Smooth muscle cell of the brain vasculature (primary cell): ENCODE measurements around the gene AGXT.

Experiments
- DNase-seq: peaks from one replicate; pipeline ENCODE4 v3.0.0-alpha.2; 2012; ENCODE audit warnings: low read depth, low spot score

The AGXT gene

GRCh38 chr2:240914645-240915525 lies 46.3 kb downstream of the AGXT start:
- DNase-seq, result no peak

DNA sequence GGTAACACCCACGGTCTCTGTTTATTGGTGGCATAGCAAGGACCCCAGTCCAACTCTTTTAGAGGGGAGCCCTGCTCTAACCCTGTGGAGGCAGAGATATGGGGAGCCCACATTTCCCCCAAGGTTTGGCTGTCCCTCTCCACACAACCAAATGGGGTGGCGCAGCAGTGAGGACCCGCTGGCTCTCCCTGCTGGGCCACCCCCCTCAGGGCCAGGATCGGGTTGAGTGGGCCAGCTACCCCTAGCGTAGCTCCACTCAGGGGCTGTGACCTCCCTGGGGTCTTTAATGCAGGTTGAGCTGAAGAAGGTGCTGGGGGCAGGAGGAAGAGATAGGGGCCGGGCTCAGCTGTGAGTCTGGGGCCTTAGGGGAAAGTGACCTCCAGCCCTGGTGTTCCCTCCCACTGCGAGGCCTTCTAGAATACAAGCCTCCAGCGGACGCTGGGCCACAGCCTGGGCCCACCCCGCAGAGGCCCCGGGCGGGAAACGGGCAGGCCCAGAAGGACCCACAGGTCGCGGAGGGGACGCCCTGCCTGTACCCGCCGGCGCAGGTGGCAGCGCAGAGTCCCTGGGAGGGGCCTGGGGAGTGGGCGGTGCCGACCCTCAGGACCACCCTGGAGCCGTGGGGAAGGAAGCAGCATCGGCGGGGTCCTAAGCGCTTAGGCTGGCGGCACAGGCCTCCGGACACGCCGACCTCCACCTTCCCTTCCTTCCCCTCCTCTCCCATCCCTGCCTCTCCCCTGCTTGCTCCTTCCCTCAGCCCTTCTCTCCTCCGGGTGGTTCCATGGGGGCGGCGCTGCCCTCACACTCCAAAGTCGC lies 47.1 kb downstream of the AGXT start:
- no peak for DNase-seq

DNA sequence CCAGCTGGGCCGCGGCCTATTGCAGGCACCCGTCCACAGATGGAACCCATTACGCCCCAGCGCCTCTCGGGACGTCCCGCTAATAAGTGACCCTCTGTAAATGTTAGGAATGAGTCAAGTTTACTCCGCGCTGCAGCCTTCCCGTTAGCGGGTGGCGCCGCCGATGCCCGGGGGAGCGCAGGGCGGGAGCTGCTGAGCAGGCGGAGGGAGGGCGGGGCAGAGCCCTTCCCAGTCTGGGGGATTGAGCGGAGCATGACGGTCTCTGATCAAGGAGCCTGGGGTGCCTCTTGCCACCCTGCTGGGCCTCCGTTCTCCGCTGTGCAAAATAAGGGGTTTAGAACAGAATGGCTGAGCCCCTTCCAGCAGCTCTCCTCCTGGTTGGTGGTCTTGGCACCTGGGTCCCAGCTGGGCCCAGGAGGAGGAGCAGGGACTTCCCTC lies 48.0 kb downstream of the AGXT start:
- peak; percentile 79 for DNase-seq

- no peak for DNase-seq
Observed at GRCh38 chr2:240917009-240917683, 48.5 kb downstream of the AGXT start.

DNA sequence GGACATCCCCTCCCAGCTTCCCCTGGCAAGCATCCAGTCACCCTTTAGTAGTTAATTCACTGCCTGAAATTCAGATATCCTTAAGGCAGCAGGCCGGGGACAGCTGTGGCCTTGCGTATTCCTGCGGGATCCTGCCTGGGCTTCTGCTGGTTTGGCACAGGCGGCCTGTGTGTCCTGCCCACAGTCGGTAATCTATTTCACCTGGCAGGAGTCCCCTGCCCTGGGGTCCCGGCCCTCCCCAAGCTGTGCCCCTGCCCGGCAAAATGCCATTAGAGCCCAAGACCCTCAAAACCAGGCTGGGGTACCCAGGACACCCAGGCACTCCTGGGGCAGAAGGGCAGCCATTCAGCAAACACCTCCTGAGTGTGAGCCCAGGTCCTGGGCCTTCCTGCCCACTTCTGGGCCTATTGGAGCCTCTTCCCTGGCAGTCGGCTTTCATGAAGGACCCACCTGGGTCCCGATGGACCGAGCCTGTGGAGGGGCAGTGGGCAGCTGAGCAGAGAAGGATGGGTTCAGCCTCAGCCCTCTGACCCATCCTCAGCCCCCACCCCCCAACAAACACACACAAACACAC lies 49.1 kb downstream of the AGXT start:
- DNase-seq, result no peak

- DNase-seq, result no peak
Observed at GRCh38 chr2:240918258-240919091, 49.9 kb downstream of the AGXT start.

- DNase-seq, result no peak
Observed at GRCh38 chr2:240919161-240919781, 50.6 kb downstream of the AGXT start.

DNA sequence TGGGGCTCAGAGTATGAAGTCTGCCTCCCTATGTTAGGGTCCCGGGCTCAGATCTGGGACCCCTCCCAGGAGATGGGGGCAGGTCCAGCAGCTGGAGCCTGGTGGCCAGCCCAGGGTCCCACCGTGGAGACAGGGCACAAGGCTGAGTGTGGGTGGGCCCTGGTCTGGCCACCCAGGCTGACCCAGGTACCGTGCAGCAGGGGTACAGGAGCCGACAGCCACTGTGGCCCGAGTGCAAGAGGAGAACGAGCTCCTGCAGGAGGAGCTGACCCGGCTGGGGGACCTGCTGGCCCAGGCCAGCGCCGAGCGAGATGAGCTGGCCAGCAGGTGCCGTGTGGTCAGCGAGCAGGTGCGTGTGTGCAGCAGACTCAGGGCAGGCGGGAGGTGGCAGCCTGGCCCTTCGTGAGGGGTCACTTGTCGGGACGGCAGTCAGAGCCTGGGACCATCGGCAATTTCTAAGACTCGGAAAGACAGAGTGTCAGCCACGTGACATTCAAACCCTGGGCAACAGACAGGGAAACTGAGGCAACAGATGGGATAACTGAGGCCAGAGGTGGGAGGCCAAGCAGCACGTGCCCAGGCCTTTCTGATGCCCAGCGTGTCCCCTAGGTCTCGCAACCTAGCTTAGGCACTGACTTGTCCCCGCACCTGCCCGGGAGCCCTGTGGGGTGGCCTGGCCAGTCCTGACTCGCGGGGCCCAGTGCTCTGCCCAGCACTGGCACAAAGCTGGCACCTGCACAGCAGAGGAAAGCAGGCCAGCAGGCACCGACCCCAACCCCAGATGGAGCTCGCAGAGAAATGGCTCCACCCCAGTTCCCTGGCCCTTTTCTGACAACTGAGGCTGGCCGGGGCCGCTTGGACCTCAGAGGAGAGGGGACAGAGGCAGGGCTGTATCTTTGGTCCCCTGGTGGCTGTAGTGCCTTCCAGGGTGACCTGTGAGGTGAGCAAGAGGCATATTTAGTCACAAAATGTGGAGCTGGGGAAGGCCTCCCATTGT lies 51.5 kb downstream of the AGXT start:
- DNase-seq, result no peak

GRCh38 chr2:240920783-240921231 lies 52.2 kb downstream of the AGXT start:
- no peak for DNase-seq

- DNase-seq, result peak; percentile 65
Observed at GRCh38 chr2:240921311-240921994, 52.8 kb downstream of the AGXT start.

GRCh38 chr2:240921995-240922244 lies 53.3 kb downstream of the AGXT start:
- DNase-seq, result no peak

DNA sequence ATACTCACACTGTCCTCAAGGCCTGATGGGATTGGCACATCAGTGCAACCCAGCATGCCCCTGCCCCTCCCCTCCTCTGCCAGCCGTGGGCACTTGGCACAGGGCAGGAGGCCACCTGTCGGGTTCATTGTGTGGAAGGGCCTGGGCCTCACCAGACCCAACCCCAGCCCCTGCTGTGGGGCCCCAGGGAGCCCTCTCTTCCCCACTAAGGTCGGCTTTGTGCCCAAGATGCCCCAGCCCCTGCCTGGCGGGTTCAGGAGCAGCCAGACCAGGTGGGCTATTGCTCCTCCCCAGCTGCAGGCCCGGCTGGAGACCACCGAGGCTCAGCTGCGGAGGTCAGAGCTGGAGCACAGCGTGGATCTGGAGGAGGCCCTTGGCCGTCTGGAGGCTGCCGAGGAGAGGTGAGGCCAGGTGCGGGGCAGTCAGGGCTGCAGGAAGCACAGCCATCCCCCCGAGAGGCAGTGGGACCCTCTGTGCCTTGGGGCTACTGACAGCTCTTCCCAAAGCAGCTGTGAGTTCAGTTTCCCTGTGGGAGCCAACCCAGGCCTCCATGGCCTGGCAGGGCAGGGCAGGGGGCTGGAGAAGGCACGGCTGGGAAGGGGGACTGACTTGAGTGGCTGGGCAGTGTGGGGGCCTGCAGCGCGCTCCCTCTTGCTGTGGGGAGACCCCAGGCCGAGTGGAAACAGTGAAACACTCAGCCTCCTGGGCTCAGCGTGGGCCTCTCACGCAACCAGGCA lies 53.8 kb downstream of the AGXT start:
- DNase-seq, result no peak

DNA sequence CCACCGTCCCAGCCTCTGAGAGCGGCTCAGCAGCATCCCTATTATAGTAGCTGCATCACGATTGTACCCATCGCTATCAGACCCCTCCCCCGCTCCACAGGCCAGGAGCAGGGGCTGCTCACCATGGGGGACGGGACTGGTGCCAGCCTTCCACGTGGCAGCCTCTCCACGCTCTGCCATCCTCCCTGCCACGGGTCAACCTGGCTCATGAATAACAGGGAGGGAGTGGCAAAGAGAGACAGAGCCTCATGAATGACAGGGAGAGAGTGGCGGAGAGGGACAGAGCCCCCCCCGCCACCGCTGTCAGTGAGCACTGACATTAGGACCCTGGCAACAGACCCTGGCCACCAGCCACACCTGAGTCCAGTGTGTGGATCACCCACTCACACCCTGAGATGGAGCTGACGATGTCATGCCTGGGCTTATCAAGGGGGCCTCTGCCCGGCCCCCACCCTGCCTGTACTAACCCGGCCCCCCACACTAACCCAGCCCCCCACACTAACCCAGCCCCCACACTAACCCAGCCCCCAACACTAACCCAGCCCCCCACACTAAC lies 54.4 kb downstream of the AGXT start:
- no peak for DNase-seq

GRCh38 chr2:240925191-240925567 lies 56.6 kb downstream of the AGXT start:
- no peak for DNase-seq

GRCh38 chr2:240925568-240926515 lies 57.2 kb downstream of the AGXT start:
- no peak for DNase-seq

DNA sequence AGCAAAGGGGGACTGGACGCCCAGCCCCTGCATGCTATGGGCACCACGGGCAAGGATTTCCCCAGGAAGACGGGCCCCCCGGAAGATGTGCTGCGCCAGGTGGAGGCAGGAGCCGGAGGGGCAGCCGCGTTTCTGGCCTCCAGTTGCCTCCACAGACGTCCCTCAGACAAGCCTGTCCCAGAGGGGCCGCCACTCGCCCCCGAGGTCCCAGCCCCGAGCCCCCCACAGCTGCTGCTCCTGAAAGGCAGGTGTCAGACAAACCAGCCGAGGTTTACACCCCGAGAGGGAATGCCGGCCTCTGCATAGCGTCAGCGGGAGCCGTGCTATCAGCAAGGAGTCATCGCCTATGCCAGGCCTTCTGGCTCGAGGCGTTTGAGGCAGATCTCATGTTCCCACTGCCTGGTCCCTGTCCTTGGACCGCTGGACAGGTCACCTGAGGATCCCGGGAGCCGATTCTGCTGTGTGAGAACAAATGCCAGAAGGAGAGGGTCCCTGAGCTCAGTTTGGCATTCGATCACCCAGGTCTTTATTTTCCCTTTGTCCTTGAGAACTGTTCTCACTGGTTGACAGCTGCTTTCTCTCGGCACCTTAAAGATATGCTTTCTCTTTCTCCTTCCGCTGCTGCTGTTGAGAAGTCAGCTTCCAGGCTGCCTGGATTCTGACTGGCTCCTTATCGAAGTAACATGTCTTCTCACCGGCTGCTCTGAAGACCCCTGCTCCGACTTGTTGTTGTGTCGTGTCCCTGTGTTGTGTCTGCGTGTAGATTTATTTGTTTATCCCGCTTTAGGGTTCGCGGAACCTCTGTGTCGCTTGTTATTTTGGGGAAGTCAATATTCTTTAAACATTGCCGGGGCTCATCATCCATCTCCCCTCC lies 58.1 kb downstream of the AGXT start:
- no peak for DNase-seq
